OCI-LY1 (cell line): ENCODE results near the gene FREM2.

Experiments
- H2AFZ ChIP-seq: fragments of 200-600 bp; sonication (generic), shearing (Covaris generic); 2 replicates; pipeline ENCODE4 v1.6.0; 2014; ENCODE audit warnings: antibody characterized with exemption, mild to moderate bottlenecking, low read length
- H3F3A ChIP-seq: fragments of 200-600 bp; sonication (generic), shearing (Covaris generic); 2 replicates; pipeline ENCODE4 v1.6.0; 2014; ENCODE audit warnings: mild to moderate bottlenecking, antibody characterized with exemption, low read length, moderate library complexity; ENCODE audit not compliant: insufficient read depth
- H3K27ac ChIP-seq: fragments of 200-600 bp; sonication (generic); 2 replicates; pipeline ENCODE4 v1.5.1; 2014; ENCODE audit warnings: low read length, mixed run types, mild to moderate bottlenecking, low read depth; ENCODE audit not compliant: poor library complexity, severe bottlenecking
- H3K27me3 ChIP-seq: fragments of 200-600 bp; sonication (generic); 2 replicates; pipeline ENCODE4 v1.6.0; 2014; ENCODE audit warnings: antibody characterized with exemption, mild to moderate bottlenecking, low read length, moderate library complexity; ENCODE audit not compliant: insufficient read depth
- H3K36me3 ChIP-seq: fragments of 200-600 bp; sonication (generic); 2 replicates; pipeline ENCODE4 v1.6.1; 2014; ENCODE audit warnings: mild to moderate bottlenecking, antibody characterized with exemption, low read length, moderate library complexity, mixed read lengths; ENCODE audit not compliant: insufficient read depth
- H3K4me1 ChIP-seq: fragments of 200-600 bp; sonication (generic); 2 replicates; pipeline ENCODE4 v1.5.1; 2014; ENCODE audit warnings: mild to moderate bottlenecking, low read length, moderate library complexity; ENCODE audit not compliant: insufficient read depth, severe bottlenecking
- H3K4me2 ChIP-seq: fragments of 200-600 bp; sonication (generic), shearing (Covaris generic); 2 replicates; pipeline ENCODE4 v1.6.1; 2014; ENCODE audit warnings: low read length
- H3K4me3 ChIP-seq: fragments of 200-600 bp; sonication (generic); 2 replicates; pipeline ENCODE4 v1.5.1; 2014; ENCODE audit warnings: low read length, low read depth, mild to moderate bottlenecking, mixed read lengths; ENCODE audit not compliant: poor library complexity, severe bottlenecking
- H3K79me2 ChIP-seq: fragments of 200-600 bp; shearing (Covaris generic); 2 replicates; pipeline ENCODE4 v1.6.1; 2016; ENCODE audit warnings: mixed run types, low read length, mixed read lengths; ENCODE audit not compliant: insufficient read depth
- H3K9ac ChIP-seq: fragments of 200-600 bp; sonication (generic), shearing (Covaris generic); 2 replicates; pipeline ENCODE4 v1.6.1; 2014; ENCODE audit warnings: mild to moderate bottlenecking, low read length, mixed read lengths
- H3K9me2 ChIP-seq: fragments of 200-600 bp; sonication (generic), shearing (Covaris generic); 2 replicates; pipeline ENCODE4 v1.6.1; 2014; ENCODE audit warnings: low read depth, mild to moderate bottlenecking, low read length, mixed read lengths
- H3K9me3 ChIP-seq: fragments of 200-600 bp; shearing (Covaris generic); 2 replicates; pipeline ENCODE4 v1.6.1; 2014; ENCODE audit warnings: low read length, mixed read lengths
- H4K20me1 ChIP-seq: fragments of 200-600 bp; sonication (generic), shearing (Covaris generic); 2 replicates; pipeline ENCODE4 v1.6.0; 2016; ENCODE audit warnings: mild to moderate bottlenecking, low read length; ENCODE audit not compliant: insufficient read depth
- CTCF ChIP-seq: fragments of 200-600 bp; sonication (generic), shearing (Covaris generic); IDR thresholded peaks from 2 replicates; pipeline ENCODE4 v1.5.1; 2017; ENCODE audit warnings: mild to moderate bottlenecking, antibody characterized with exemption, low read length, moderate library complexity, mixed read lengths
- EZH2 ChIP-seq: fragments of 200-600 bp; sonication (generic), shearing (Covaris generic); IDR thresholded peaks from 2 replicates; pipeline ENCODE4 v1.8.0; 2017; ENCODE audit warnings: borderline replicate concordance, mixed run types, mild to moderate bottlenecking, antibody characterized with exemption, low read length, moderate library complexity, mixed read lengths

The FREM2 gene

GRCh38 chr13:38830442-38831045 lies 143.7 kb downstream of the FREM2 start:
- Histone ChIP-seq H3K9me3 (no peaks in the 10 kb centered on the region), H4K20me1 (no peaks in the 10 kb centered on the region), H3K9ac (no peak overlapping the region), H2AFZ (no peak overlapping the region), H3K36me3 (no peaks in the 10 kb centered on the region), H3K4me2 (no peak overlapping the region), H3K9me2 (no peaks in the 10 kb centered on the region), H3K4me1 (no peaks in the 10 kb centered on the region), H3F3A (no peaks in the 10 kb centered on the region), H3K4me3 (no peak overlapping the region), H3K27me3 (no peaks in the 10 kb centered on the region), H3K79me2 (no peaks in the 10 kb centered on the region), H3K27ac (no peak overlapping the region)
- TF ChIP-seq EZH2 (no peak), CTCF (no peak)

GRCh38 chr13:38844581-38844980 lies 157.7 kb downstream of the FREM2 start:
- Histone ChIP-seq H4K20me1 (no peaks in the 10 kb centered on the region), H3K9me3 (no peaks in the 10 kb centered on the region), H3K36me3 (no peaks in the 10 kb centered on the region), H3K27ac (no peak overlapping the region), H3K4me3 (no peak overlapping the region), H3K4me1 (no peaks in the 10 kb centered on the region), H3K4me2 (no peak overlapping the region), H3K79me2 (no peaks in the 10 kb centered on the region), H3K27me3 (no peaks in the 10 kb centered on the region), H3K9ac (no peak overlapping the region), H2AFZ (no peak overlapping the region), H3F3A (no peaks in the 10 kb centered on the region), H3K9me2 (no peaks in the 10 kb centered on the region)
- TF ChIP-seq EZH2, result no peak
- TF ChIP-seq CTCF, result no peak

- no peak overlapping the region for H3K27ac ChIP-seq
- no peaks in the 10 kb centered on the region for H3K27me3 ChIP-seq
- H3K79me2 ChIP-seq, result no peaks in the 10 kb centered on the region
- no peak for TF ChIP-seq EZH2
- no peak for TF ChIP-seq CTCF
- no peaks in the 10 kb centered on the region for H3K9me2 ChIP-seq
- H3K4me1 ChIP-seq, result no peaks in the 10 kb centered on the region
- H2AFZ ChIP-seq, result no peak overlapping the region
- no peak overlapping the region for H3K9ac ChIP-seq
- no peaks in the 10 kb centered on the region for H3K9me3 ChIP-seq
- no peaks in the 10 kb centered on the region for H3K36me3 ChIP-seq
- H3K4me3 ChIP-seq, result no peak overlapping the region
- no peaks in the 10 kb centered on the region for H4K20me1 ChIP-seq
- no peak overlapping the region for H3K4me2 ChIP-seq
- no peaks in the 10 kb centered on the region for H3F3A ChIP-seq
Measured at GRCh38 chr13:38848360-38848759, 161.5 kb downstream of the FREM2 start.
